Fibroblast of skin of left quadriceps (primary cell): Measurements from ENCODE around the gene TRIM3.

Experiments
- DNase-seq, 2 experiments: peaks; one replicate each; pipeline ENCODE4 v3.0.0-alpha.2; 2013; ENCODE audit warnings: low read depth in 2 of 2

Gene TRIM3

GRCh38 chr11:6401464-6401863 lies 72.3 kb downstream of the TRIM3 start:
- DNase-seq = no peak

GRCh38 chr11:6400431-6401345 lies 73.1 kb downstream of the TRIM3 start:
- DNase-seq = no peak
